NCI-H146 (cell line): Measurements from ENCODE around the gene MCM3.
A peak's percentile ranks its signal among the peaks of the same experiment; 100 is the strongest.

Experiments
- DNase-seq: peaks from one replicate; lab custom pipeline; 2025; lab: John Stamatoyannopoulos, UW

Gene MCM3

GRCh38 chr6:52249078-52249477, 35.5 kb downstream of the MCM3 start:
- no peak for DNase-seq

- no peak for DNase-seq
Measured at GRCh38 chr6:52245425-52245824, 39.1 kb downstream of the MCM3 start.

- no peak for DNase-seq
Measured at GRCh38 chr6:52244400-52244799, 40.1 kb downstream of the MCM3 start, which contains the start of gene IL17F. TSS of gene IL17F (minus strand) at chr6:52244500. CDS start at chr6:52244429, 71 bp downstream.

GRCh38 chr6:52243282-52243893, 41.2 kb downstream of the MCM3 start:
- DNase-seq: no peak

- DNase-seq: no peak
Measured at GRCh38 chr6:52241819-52242218, 42.7 kb downstream of the MCM3 start.

GRCh38 chr6:52233975-52234823, 50.3 kb downstream of the MCM3 start:
- peak; percentile 24 for DNase-seq

GRCh38 chr6:52233005-52233404, 51.5 kb downstream of the MCM3 start:
- no peak for DNase-seq

- DNase-seq: no peak
Measured at GRCh38 chr6:52231406-52232127, 53.0 kb downstream of the MCM3 start.

GRCh38 chr6:52230685-52231084, 53.9 kb downstream of the MCM3 start:
- DNase-seq: no peak

GRCh38 chr6:52227495-52227894, 57.0 kb downstream of the MCM3 start:
- no peak for DNase-seq

- no peak for DNase-seq
Measured at GRCh38 chr6:52221302-52221701, 63.2 kb downstream of the MCM3 start.

GRCh38 chr6:52217761-52218160, 66.8 kb downstream of the MCM3 start:
- no peak for DNase-seq

GRCh38 chr6:52216932-52217575, 67.5 kb downstream of the MCM3 start:
- DNase-seq: no peak

- DNase-seq: no peak
Measured at GRCh38 chr6:52215787-52216186, 68.8 kb downstream of the MCM3 start.
